Nephron (organoid): ENCODE data around the gene PROCR.
"Not testable (repeated sequence)": the region's sequence is repeated elsewhere in the genome, so short reads cannot be mapped to it uniquely, and the experiment has no call there.

ENCODE experiments used
- H3K27ac Mint-ChIP-seq, 3 experiments: 2 replicates each; pipeline ENCODE4 v1.8.0; 2020; ENCODE audit warnings: mixed read lengths in 3 of 3, mild to moderate bottlenecking in 2 of 3, moderate library complexity in 1 of 3
- H3K27me3 Mint-ChIP-seq: 2 replicates; pipeline ENCODE4 v1.8.0; 2021; ENCODE audit warnings: low read depth, mild to moderate bottlenecking, moderate library complexity, mixed read lengths
- H3K36me3 Mint-ChIP-seq: 2 replicates; pipeline ENCODE4 v1.8.0; 2020; ENCODE audit warnings: low read depth, mixed read lengths
- H3K4me1 Mint-ChIP-seq: 2 replicates; pipeline ENCODE4 v1.8.0; 2020; ENCODE audit warnings: mixed read lengths
- H3K4me3 Mint-ChIP-seq, 3 experiments: 2 replicates each; pipeline ENCODE4 v1.8.0; 2020; ENCODE audit warnings: mild to moderate bottlenecking in 3 of 3, mixed read lengths in 3 of 3, moderate library complexity in 2 of 3
- H3K9me3 Mint-ChIP-seq: 2 replicates; pipeline ENCODE4 v1.8.0; 2020; ENCODE audit warnings: mixed read lengths
- TF ChIP-seq, protein P1 (sequence below), 3 experiments: fragments of 200-600 bp; sonication (generic); IDR thresholded peaks; one replicate each; pipeline ENCODE4 v1.5.0; 2021; ENCODE audit warnings: antibody characterized with exemption in 3 of 3; ENCODE audit not compliant: unreplicated experiment in 3 of 3

The PROCR gene

DNA sequence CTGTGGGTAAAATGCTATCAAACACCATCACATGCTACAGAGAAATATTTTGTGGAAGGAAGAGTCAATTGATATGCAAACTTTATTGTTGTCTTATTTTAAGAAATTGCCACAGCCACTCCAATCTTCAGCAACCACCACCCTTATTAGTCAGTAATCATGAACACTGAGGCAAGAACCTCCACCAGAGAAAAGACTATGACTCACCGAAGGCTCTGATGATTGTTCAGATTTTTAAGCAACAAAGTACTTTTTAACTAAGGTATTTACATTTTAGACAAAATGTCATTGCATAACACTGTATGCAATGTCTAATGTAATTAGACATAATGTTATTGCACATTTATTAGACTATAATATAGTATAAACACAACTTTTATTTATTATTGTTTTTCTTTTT lies 28.4 kb downstream of the PROCR start:
- H3K9me3 Mint-ChIP-seq = peaks cover 43% of the 10 kb centered on the region
- TF ChIP-seq, protein P1, sequence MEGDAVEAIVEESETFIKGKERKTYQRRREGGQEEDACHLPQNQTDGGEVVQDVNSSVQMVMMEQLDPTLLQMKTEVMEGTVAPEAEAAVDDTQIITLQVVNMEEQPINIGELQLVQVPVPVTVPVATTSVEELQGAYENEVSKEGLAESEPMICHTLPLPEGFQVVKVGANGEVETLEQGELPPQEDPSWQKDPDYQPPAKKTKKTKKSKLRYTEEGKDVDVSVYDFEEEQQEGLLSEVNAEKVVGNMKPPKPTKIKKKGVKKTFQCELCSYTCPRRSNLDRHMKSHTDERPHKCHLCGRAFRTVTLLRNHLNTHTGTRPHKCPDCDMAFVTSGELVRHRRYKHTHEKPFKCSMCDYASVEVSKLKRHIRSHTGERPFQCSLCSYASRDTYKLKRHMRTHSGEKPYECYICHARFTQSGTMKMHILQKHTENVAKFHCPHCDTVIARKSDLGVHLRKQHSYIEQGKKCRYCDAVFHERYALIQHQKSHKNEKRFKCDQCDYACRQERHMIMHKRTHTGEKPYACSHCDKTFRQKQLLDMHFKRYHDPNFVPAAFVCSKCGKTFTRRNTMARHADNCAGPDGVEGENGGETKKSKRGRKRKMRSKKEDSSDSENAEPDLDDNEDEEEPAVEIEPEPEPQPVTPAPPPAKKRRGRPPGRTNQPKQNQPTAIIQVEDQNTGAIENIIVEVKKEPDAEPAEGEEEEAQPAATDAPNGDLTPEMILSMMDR (IDR thresholded peaks at IDR 0.05; ENCODE audit: unreplicated experiment in 3 of 3) = no peak
- H3K4me1 Mint-ChIP-seq = no peaks in the 10 kb centered on the region
- H3K27ac Mint-ChIP-seq = no peak overlapping the region
- H3K27me3 Mint-ChIP-seq = no peaks in the 10 kb centered on the region
- peaks cover 23% of the 10 kb centered on the region for H3K36me3 Mint-ChIP-seq
- H3K4me3 Mint-ChIP-seq = no peak overlapping the region

DNA sequence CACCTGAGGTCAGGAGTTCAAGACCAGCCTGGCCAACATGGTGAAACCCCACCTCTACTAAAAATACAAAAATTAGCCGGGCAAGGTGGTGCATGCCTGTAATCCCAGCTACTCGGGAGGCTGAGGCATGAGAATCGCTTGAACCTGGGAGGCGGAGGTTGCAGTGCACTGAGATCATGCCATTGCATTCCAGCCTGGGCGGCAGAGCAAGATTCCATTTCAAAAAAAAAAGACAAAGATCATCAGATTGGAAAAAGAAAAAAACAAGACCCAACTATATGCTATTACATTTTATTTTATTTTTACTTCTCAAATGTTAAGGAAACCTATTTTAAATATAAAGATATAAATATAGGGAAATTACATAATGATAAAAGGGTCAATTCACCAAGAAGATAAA lies 29.6 kb downstream of the PROCR start:
- H3K27ac Mint-ChIP-seq, H3K4me1 Mint-ChIP-seq: not testable (repeated sequence)

DNA sequence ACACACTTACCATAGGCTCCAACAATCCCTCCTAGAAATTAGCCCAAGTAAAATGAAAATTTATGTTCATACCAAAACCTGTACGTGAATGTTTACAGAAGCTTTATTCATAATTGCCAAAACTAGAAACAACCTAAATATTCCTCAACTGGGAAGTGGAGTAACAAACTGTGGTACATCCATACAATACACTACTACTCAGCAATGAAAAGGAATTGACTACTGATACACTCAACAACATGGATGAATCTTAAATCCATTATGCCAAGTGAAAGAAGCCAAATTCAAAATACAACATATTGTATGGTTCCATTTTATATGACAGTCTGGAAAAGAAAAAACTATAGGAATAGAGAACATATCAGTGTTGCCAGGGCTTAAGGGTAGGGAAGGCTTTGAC lies 34.9 kb downstream of the PROCR start:
- H3K9me3 Mint-ChIP-seq = peaks cover 10% of the 10 kb centered on the region

More for the DNA sequence above, 29.6 kb downstream of the PROCR start:
- H3K4me3 Mint-ChIP-seq, H3K27me3 Mint-ChIP-seq: not testable (repeated sequence)
- H3K36me3 Mint-ChIP-seq = peaks cover 20% of the 10 kb centered on the region
- peaks cover 39% of the 10 kb centered on the region for H3K9me3 Mint-ChIP-seq

DNA sequence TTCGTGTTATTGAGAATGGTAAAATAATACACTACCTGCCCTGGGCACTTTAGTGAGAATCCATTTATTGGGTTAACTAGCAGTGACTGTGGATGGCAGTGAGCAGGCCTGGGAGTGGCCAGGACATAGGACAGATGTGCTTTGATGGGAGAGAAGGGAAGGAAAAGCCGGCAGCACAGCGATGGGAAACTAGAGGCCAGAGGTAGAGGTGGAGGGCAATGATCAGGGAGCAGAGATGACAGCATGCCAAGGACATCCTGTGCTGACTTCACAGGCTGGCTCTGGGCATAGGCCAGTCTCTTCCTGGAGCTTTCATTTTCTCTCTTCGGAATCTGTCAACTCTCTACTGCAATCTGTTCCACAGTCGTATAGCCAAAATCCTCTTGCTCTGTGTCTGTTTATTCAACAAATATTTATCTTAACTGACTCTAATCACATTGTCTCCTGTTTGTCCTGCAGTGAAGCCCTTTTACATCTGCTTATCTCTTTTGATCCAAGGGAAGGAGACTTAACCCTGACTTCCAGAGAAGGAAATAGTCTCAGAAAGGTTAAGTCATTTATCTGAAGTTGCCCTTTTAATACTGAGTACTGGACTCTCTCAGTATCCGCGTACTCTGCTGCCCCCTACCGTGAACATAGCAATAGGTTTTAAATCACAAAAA lies 36.2 kb downstream of the PROCR start:
- no peaks in the 10 kb centered on the region for H3K4me1 Mint-ChIP-seq
- TF ChIP-seq, protein P1 (IDR thresholded peaks at IDR 0.05; ENCODE audit: unreplicated experiment in 3 of 3) = peak; percentile 70 to 85 (median 75)
- peaks cover 6% of the 10 kb centered on the region for H3K9me3 Mint-ChIP-seq
- H3K27me3 Mint-ChIP-seq = no peaks in the 10 kb centered on the region
- no peak overlapping the region for H3K4me3 Mint-ChIP-seq
- H3K27ac Mint-ChIP-seq = no peak overlapping the region
- H3K36me3 Mint-ChIP-seq = no peaks in the 10 kb centered on the region

More for the DNA sequence above, 34.9 kb downstream of the PROCR start:
- H3K36me3 Mint-ChIP-seq = no peaks in the 10 kb centered on the region
- H3K4me3 Mint-ChIP-seq = no peak overlapping the region
- no peaks in the 10 kb centered on the region for H3K27me3 Mint-ChIP-seq
- TF ChIP-seq, protein P1 (IDR thresholded peaks at IDR 0.05; ENCODE audit: unreplicated experiment in 3 of 3) = no peak
- H3K4me1 Mint-ChIP-seq = no peaks in the 10 kb centered on the region
- no peak overlapping the region for H3K27ac Mint-ChIP-seq

DNA sequence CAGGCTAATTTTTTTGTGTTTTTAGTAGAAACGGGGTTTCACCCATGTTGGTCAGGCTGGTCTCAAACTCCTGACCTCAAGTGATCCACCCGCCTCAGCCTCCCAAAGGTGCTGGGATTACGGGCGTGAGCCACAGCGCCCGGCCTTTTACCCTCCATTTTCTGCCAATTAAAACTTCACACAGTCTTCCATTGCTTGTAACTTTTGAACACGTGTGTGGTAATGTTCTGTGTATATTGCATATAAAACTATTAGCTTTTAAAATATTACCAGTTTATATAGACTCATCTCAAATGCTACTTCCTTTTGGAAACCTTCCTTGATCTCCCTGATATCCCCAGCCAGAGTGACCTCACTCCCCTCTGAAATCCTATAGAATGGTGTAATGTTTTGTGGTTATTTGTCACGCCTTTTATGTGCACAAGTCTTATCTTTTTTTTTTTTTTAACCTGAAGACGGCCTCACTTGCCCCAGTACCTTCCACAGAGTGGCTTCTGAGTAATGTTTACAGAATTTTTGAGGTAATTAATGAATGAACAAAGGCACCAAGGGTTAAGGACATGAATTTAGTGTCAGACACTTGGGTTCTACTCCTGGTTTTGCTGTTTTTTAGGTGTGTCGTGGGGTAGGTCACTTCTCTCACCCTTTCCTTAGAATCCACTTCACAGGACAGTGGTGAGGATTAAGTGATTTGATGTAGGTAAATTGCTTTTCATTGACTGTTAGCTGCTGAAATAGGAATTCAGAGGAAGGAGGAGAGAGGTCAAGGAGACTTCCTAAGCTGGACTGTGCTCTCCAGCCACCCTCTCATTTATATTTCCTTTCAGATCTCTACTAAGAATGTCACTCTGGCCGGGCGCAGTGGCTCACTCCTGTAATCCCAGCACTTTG lies 43.4 kb downstream of the PROCR start:
- TF ChIP-seq, protein P1 (IDR thresholded peaks at IDR 0.05; ENCODE audit: unreplicated experiment in 3 of 3) = no peak
- H3K9me3 Mint-ChIP-seq = no peaks in the 10 kb centered on the region
- H3K27ac Mint-ChIP-seq = no peak overlapping the region
- no peak overlapping the region for H3K4me3 Mint-ChIP-seq
- peaks cover 19% of the 10 kb centered on the region for H3K27me3 Mint-ChIP-seq
- H3K36me3 Mint-ChIP-seq = no peaks in the 10 kb centered on the region
- no peaks in the 10 kb centered on the region for H3K4me1 Mint-ChIP-seq

DNA sequence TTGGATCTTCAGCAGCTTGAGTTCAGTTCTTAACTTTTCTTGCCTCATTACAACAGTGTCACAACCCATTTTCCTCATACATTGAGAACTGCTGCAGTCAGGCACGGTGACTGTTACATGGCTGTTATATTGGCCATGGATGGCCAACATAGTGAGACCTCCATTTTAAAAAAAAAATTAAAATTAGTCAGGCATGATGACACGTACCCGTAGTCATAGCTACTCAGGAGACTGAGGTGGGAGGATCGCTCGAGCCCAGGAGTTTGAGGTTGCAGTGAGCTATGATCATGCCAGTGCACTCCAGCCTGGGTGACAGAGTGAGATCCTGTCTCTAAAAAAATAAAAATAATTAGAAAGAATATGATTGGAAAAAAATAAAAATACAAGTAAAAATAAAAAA lies 44.7 kb downstream of the PROCR start:
- Mint-ChIP-seq H3K4me1 (no peaks in the 10 kb centered on the region), H3K36me3 (no peaks in the 10 kb centered on the region), H3K9me3 (no peaks in the 10 kb centered on the region), H3K27ac (no peak overlapping the region), H3K27me3 (peaks cover 19% of the 10 kb centered on the region), H3K4me3 (no peak overlapping the region)
- TF ChIP-seq, protein P1 (IDR thresholded peaks at IDR 0.05; ENCODE audit: unreplicated experiment in 3 of 3) = no peak
